ENCODE measurements around the gene CTRB2. TPM values are rescaled to one million over a fixed set of nuclear protein-coding genes. Genes with fewer than 3 reads are reported as not detected.
"Not testable (repeated sequence)": the region's sequence is repeated elsewhere in the genome, so short reads cannot be mapped to it uniquely, and the experiment has no call there.

Gene CTRB2
- total RNA-seq, 1 donor from 2014 or later, result not detected

GRCh38 chr16:75216127-75216526 is 9.2 kb upstream of the CTRB2 start:
- no peaks in the 10 kb centered on the region for H3K36me3 Mint-ChIP-seq
- H3K4me1 Mint-ChIP-seq, result peaks cover 4% of the 10 kb centered on the region
- no peaks in the 10 kb centered on the region for H3K9me3 Mint-ChIP-seq
- DNase-seq (ENCODE audit: low spot score in 2 of 2, unreplicated experiment in 2 of 2), result no peak
- no peak overlapping the region for H3K4me3 Mint-ChIP-seq
- no peak for TF ChIP-seq CTCF (IDR thresholded peaks at IDR 0.05; ENCODE audit: unreplicated experiment)
- no peaks in the 10 kb centered on the region for H3K27me3 Mint-ChIP-seq (ENCODE audit: low read depth)
- no peak overlapping the region for H3K27ac Mint-ChIP-seq

GRCh38 chr16:75211286-75211685 is 4.3 kb upstream of the CTRB2 start:
- H3K27ac Mint-ChIP-seq, H3K9me3 Mint-ChIP-seq: not testable (repeated sequence)

DNA sequence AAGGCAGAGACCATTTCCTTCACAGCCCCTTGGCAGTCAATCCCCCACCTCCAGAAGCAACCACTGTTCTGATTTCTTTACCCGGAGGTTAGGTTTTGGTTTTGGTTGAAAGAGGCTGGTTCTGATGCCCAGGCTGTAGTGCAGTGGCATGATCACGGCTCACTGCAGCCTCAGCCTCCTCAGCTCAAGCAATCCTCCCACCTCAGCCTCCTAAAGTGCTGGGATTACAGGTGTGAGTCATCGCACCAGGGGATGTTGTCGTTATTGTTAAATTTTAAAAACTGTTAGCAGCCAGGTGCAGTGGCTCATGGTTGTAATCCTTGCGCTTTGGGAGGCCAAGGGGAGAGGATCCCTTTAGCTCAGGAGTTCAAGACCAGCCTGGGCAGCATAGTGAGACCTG is 3.0 kb upstream of the CTRB2 start:
- H3K27ac Mint-ChIP-seq, result no peak overlapping the region
- H3K4me1 Mint-ChIP-seq, result no peaks in the 10 kb centered on the region
- no peaks in the 10 kb centered on the region for H3K9me3 Mint-ChIP-seq
- DNase-seq (ENCODE audit: low spot score in 2 of 2, unreplicated experiment in 2 of 2), result no peak
- TF ChIP-seq CTCF (IDR thresholded peaks at IDR 0.05; ENCODE audit: unreplicated experiment), result no peak
- no peaks in the 10 kb centered on the region for H3K27me3 Mint-ChIP-seq (ENCODE audit: low read depth)
- no peaks in the 10 kb centered on the region for H3K36me3 Mint-ChIP-seq
- H3K4me3 Mint-ChIP-seq, result no peak overlapping the region

More at GRCh38 chr16:75211286-75211685, 4.3 kb upstream of the CTRB2 start:
- not testable (repeated sequence) for H3K36me3 Mint-ChIP-seq; DNase-seq (ENCODE audit: low spot score in 2 of 2, unreplicated experiment in 2 of 2); H3K27me3 Mint-ChIP-seq (ENCODE audit: low read depth); H3K4me1 Mint-ChIP-seq; H3K4me3 Mint-ChIP-seq

DNA sequence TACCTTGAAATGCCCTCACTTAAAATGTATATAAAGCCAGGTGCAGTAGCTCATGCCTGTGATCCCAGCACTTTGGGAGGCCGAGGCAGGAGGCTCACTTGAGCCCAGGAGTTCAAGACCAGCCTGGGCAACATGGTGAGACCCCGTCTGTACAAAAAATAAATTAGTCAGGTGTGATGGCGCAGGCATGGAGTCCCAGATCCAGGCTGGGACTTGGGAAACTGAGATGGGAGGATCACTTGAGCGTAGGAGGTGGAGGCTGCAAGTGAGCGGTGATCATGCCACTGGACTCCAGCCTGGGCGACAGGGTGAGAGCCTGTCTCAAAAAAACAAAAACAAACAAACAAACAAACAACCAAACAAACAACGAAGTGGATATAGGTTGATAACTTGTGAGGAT is 2.6 kb upstream of the CTRB2 start:
- H3K27ac Mint-ChIP-seq; H3K9me3 Mint-ChIP-seq; H3K4me3 Mint-ChIP-seq; H3K27me3 Mint-ChIP-seq (ENCODE audit: low read depth); DNase-seq (ENCODE audit: low spot score in 2 of 2, unreplicated experiment in 2 of 2); H3K36me3 Mint-ChIP-seq; H3K4me1 Mint-ChIP-seq: not testable (repeated sequence)

DNA sequence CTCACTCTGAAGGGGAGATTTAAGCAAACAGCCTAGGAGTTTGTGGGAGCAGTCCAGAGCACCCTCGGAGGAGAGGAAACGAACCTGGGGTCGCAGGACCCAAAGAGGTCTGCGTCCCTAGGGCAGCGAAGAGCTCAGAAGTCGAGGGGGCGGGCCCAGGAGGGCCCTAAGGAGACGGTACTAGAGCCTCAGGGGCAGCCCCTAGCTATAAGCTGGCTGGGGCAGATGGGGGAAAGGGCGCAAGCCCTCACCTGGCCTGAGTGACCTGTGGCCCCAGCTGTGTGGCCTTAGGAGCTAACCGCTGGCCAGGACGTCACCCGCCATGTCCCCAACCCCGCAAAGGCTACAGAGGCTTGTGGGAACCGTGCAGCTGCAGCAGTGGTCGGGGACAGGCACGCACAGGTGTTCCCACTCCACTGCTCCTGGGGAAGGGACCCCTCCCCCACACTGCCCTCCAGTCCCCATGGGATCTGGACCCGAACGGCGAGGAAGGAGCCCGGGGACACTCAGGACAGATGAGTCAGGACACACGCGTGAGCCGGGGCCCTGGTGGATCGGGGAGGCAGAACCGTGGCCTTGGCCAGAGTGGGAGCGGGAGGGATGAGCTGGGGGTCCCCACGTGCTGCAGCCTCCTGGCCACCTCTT is 2.0 kb upstream of the CTRB2 start:
- no peak for TF ChIP-seq CTCF (IDR thresholded peaks at IDR 0.05; ENCODE audit: unreplicated experiment)
- Mint-ChIP-seq H3K9me3 (no peaks in the 10 kb centered on the region), H3K27ac (no peak overlapping the region), H3K27me3 (ENCODE audit: low read depth) (no peaks in the 10 kb centered on the region), H3K4me3 (no peak overlapping the region), H3K4me1 (no peaks in the 10 kb centered on the region), H3K36me3 (no peaks in the 10 kb centered on the region)
- DNase-seq (ENCODE audit: low spot score in 2 of 2, unreplicated experiment in 2 of 2), result no peak

- H3K9me3 Mint-ChIP-seq, result no peaks in the 10 kb centered on the region
These were observed 1.4 kb upstream of the CTRB2 start for GRCh38 chr16:75208242-75208825.

More at GRCh38 chr16:75208242-75208825, 1.4 kb upstream of the CTRB2 start:
- no peak overlapping the region for H3K27ac Mint-ChIP-seq
- no peak overlapping the region for H3K4me3 Mint-ChIP-seq
- no peak for DNase-seq (ENCODE audit: low spot score in 2 of 2, unreplicated experiment in 2 of 2)
- no peak for TF ChIP-seq CTCF (IDR thresholded peaks at IDR 0.05; ENCODE audit: unreplicated experiment)
- no peaks in the 10 kb centered on the region for H3K4me1 Mint-ChIP-seq
- no peaks in the 10 kb centered on the region for H3K27me3 Mint-ChIP-seq (ENCODE audit: low read depth)
- H3K36me3 Mint-ChIP-seq, result no peaks in the 10 kb centered on the region

Data from mesothelial cell of epicardium (in vitro differentiated cells).